ENCODE data around the gene SLC29A3. TPM values are rescaled to one million over a fixed set of nuclear protein-coding genes. Genes with fewer than 3 reads are reported as not detected.

SLC29A3 gene
- polyA plus RNA-seq, 1 of the 3 experiments (the other 2 are of a cell fraction): 3.8 TPM

GRCh38 chr10:71283876-71284275 is 35.2 kb upstream of the SLC29A3 start:
- ChIA-PET CTCF (interaction anchor here (0.8 to 9.0 kb wide), 18 partner anchors 8 to 396 kb away, joined by 3 to 104 read pairs (median 7); partner anchors contain the start of genes PCBD1 and UNC5B), POLR2A (no interaction called here)
- Histone ChIP-seq H3K4me3 (ENCODE audit: low read depth in 2 of 2, low read length in 1 of 2) (no peak overlapping the region), H3K27me3 (ENCODE audit: insufficient read depth) (no peaks in the 10 kb centered on the region), H4K20me1 (ENCODE audit: insufficient read depth) (peaks cover 69% of the 10 kb centered on the region), H3K36me3 (replicated peaks in 1 of 2; ENCODE audit: control insufficient read depth in 1 of 2, insufficient read depth in 2 of 2, low read length in 1 of 2) (peaks cover 16 to 50% of the 10 kb centered on the region in 2 experiments), H3K4me1 (ENCODE audit: control insufficient read depth in 1 of 2, insufficient read depth in 2 of 2, low read depth in 1 of 2, low read length in 1 of 2) (peaks cover 0 to 26% of the 10 kb centered on the region in 2 experiments; a peak in 3 of 4 replicates), H3K27ac (ENCODE audit: low read depth in 2 of 2, low read length in 1 of 2) (peak overlapping the region in 1 of 2 experiments; percentile 53; a peak in 1 of 4 replicates), H3K4me2 (no peak overlapping the region), H3K9ac (no peak overlapping the region), H3K9me2 (no peaks in the 10 kb centered on the region), H3F3A (replicated peaks; ENCODE audit: insufficient read depth) (no peaks in the 10 kb centered on the region), H2AFZ (ENCODE audit: low read depth) (no peak overlapping the region), H3K79me2 (ENCODE audit: insufficient read depth) (peaks cover 9% of the 10 kb centered on the region), H3K9me3 (no peaks in the 10 kb centered on the region)
- DNase-seq: no peak
- WGBS (ENCODE audit: low lambda C conversion rate): 92% methylated on average over 10 of the region's 10 CpGs
- TF ChIP-seq RCOR1 (IDR thresholded peaks at IDR 0.05; ENCODE audit: low read length): no peak
- no peak for TF ChIP-seq USF2 (IDR thresholded peaks at IDR 0.05; ENCODE audit: borderline replicate concordance, low read depth, low read length)
- TF ChIP-seq YY1 (IDR thresholded peaks at IDR 0.05; ENCODE audit: low read depth): no peak
- no peak for TF ChIP-seq TAF1 (IDR thresholded peaks at IDR 0.05; ENCODE audit: borderline replicate concordance, low read depth, low read length)
- no peak for TF ChIP-seq ZBTB33 (IDR thresholded peaks at IDR 0.05; ENCODE audit: borderline replicate concordance, low read depth)
- no peak for TF ChIP-seq GABPA (IDR thresholded peaks at IDR 0.05; ENCODE audit: low read depth)

GRCh38 chr10:71284544-71285179 is 34.4 kb upstream of the SLC29A3 start:
- Histone ChIP-seq H3K4me3 (ENCODE audit: low read depth in 2 of 2, low read length in 1 of 2) (no peak overlapping the region), H3K9me2 (no peaks in the 10 kb centered on the region), H3K27me3 (ENCODE audit: insufficient read depth) (no peaks in the 10 kb centered on the region), H3K36me3 (replicated peaks in 1 of 2; ENCODE audit: control insufficient read depth in 1 of 2, insufficient read depth in 2 of 2, low read length in 1 of 2) (peaks cover 16 to 55% of the 10 kb centered on the region in 2 experiments), H3K4me1 (ENCODE audit: control insufficient read depth in 1 of 2, insufficient read depth in 2 of 2, low read depth in 1 of 2, low read length in 1 of 2) (peaks cover 0 to 22% of the 10 kb centered on the region in 2 experiments; a peak in 2 of 4 replicates), H3K9me3 (no peaks in the 10 kb centered on the region), H3K79me2 (ENCODE audit: insufficient read depth) (peaks cover 9% of the 10 kb centered on the region), H3K27ac (ENCODE audit: low read depth in 2 of 2, low read length in 1 of 2) (peak overlapping the region in 1 of 2 experiments; percentile 53; a peak in 1 of 4 replicates), H3K9ac (no peak overlapping the region), H3F3A (replicated peaks; ENCODE audit: insufficient read depth) (no peaks in the 10 kb centered on the region), H4K20me1 (ENCODE audit: insufficient read depth) (peaks cover 62% of the 10 kb centered on the region), H2AFZ (ENCODE audit: low read depth) (no peak overlapping the region), H3K4me2 (no peak overlapping the region)
- CTCF ChIA-PET: interaction anchor here (0.6 to 9.0 kb wide), 44 partner anchors 8 to 1135 kb away, joined by 3 to 104 read pairs (median 4); partner anchors contain the start of genes PCBD1 and UNC5B
- 90% methylated on average over 8 of the region's 19 CpGs for WGBS (ENCODE audit: low lambda C conversion rate)
- POLR2A ChIA-PET: interaction anchor here (1.3 kb wide), 1 partner anchor 44 kb away, joined by 4 read pairs; no protein-coding TSS in a partner anchor
- DNase-seq: no peak
- no peak for TF ChIP-seq YY1 (IDR thresholded peaks at IDR 0.05; ENCODE audit: low read depth)
- TF ChIP-seq GATA2 (CRISPR knock-in tag; IDR thresholded peaks at IDR 0.05): no peak
- TF ChIP-seq FOSL2 (IDR thresholded peaks at IDR 0.05; ENCODE audit: borderline replicate concordance, low read depth): no peak
- no peak for TF ChIP-seq USF1 (IDR thresholded peaks at IDR 0.05; ENCODE audit: borderline replicate concordance, low read depth)
- TF ChIP-seq RXRA (IDR thresholded peaks at IDR 0.05; ENCODE audit: borderline replicate concordance, low read depth): no peak
- no peak for TF ChIP-seq SMC3 (IDR thresholded peaks at IDR 0.05; ENCODE audit: low read depth, low read length)
- no peak for TF ChIP-seq TEAD4 (IDR thresholded peaks at IDR 0.05; ENCODE audit: borderline replicate concordance, insufficient read depth)

All from SK-N-SH (cell line).